PC-3 (cell line): ENCODE data around the gene RAB1A.
"Not testable (repeated sequence)": the region's sequence is repeated elsewhere in the genome, so short reads cannot be mapped to it uniquely, and the experiment has no call there.

Experiments used
- EZH2 ChIP-seq: fragments of 300-600 bp; sonication (generic); IDR thresholded peaks from one replicate; pipeline ENCODE4 v1.6.1; 2017; ENCODE audit warnings: antibody characterized with exemption, mild to moderate bottlenecking, low read length; ENCODE audit not compliant: unreplicated experiment
- EZH2phosphoT487 ChIP-seq: fragments of 300-600 bp; sonication (generic); IDR thresholded peaks from 2 replicates; pipeline ENCODE4 v1.6.1; 2018; ENCODE audit warnings: mild to moderate bottlenecking, antibody characterized with exemption, low read length, borderline replicate concordance
- TF ChIP-seq, protein P1 (sequence below): fragments of 300-600 bp; sonication (generic); conservative IDR thresholded peaks from 2 replicates; pipeline ENCODE4 v1.5.1; 2017; ENCODE audit warnings: antibody characterized with exemption, low read depth, mild to moderate bottlenecking, low read length

DNA sequence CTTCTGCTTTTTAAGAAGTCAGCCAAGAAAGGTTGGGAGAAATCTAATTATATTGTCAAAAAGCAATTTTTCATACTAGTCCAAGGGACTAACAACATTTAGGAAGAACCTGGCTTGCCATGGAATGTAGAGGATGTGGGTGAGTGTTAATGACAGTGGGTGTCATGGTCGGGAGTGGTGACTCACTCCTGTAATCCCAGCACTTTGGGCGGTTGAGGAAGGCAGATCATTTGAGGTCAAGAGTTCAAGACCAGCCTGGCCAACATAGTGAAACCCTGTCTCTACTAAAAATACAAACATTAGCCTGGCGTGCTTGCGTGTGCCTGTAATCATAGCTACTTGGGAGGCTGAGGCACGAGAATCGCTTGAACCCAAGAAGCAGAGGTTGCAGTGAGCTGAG, 27.9 kb upstream of the RAB1A start:
- TF ChIP-seq, protein P1, sequence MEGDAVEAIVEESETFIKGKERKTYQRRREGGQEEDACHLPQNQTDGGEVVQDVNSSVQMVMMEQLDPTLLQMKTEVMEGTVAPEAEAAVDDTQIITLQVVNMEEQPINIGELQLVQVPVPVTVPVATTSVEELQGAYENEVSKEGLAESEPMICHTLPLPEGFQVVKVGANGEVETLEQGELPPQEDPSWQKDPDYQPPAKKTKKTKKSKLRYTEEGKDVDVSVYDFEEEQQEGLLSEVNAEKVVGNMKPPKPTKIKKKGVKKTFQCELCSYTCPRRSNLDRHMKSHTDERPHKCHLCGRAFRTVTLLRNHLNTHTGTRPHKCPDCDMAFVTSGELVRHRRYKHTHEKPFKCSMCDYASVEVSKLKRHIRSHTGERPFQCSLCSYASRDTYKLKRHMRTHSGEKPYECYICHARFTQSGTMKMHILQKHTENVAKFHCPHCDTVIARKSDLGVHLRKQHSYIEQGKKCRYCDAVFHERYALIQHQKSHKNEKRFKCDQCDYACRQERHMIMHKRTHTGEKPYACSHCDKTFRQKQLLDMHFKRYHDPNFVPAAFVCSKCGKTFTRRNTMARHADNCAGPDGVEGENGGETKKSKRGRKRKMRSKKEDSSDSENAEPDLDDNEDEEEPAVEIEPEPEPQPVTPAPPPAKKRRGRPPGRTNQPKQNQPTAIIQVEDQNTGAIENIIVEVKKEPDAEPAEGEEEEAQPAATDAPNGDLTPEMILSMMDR: not testable (repeated sequence)
- not testable (repeated sequence) for TF ChIP-seq EZH2phosphoT487, EZH2
